Vagina (tissue), 2 donors: ENCODE data around the gene MYO1D. TPM values are rescaled to one million over a fixed set of nuclear protein-coding genes. Genes with fewer than 3 reads are reported as not detected.

Source experiments
- DNase-seq, 2 donors: peaks; one replicate each; pipeline ENCODE4 v3.0.0-alpha.2; 2017; ENCODE audit errors: extremely low spot score in 2 of 2
- H3K27ac ChIP-seq: fragments of 200-600 bp; sonication (generic); one replicate; pipeline ENCODE4 v1.5.1; 2019
- H3K27me3 ChIP-seq: fragments of 200-600 bp; sonication (generic); one replicate; pipeline ENCODE4 v1.5.1; 2019
- H3K36me3 ChIP-seq, 2 donors: fragments of 200-600 bp; sonication (generic); one replicate each; pipeline ENCODE4 v1.5.1; 2017 to 2019
- H3K4me1 ChIP-seq: fragments of 200-600 bp; sonication (generic); one replicate; pipeline ENCODE4 v1.5.1; 2019
- H3K4me3 ChIP-seq, 2 donors: fragments of 200-600 bp; sonication (generic); 1 replicate in 1 of 2; 2 replicates in 1 of 2; pipeline ENCODE4 v1.5.1; 2016 to 2019
- H3K9me3 ChIP-seq: fragments of 200-600 bp; sonication (generic); one replicate; pipeline ENCODE4 v1.5.1; 2019
- POLR2A ChIP-seq, 2 donors: fragments of 450-650 bp; IDR thresholded peaks; one replicate each; pipeline ENCODE4 v1.6.1; 2017; ENCODE audit warnings: antibody characterized with exemption in 2 of 2, mild to moderate bottlenecking in 2 of 2, moderate library complexity in 2 of 2
- POLR2AphosphoS5 ChIP-seq, 2 donors: sonication (generic); formaldehyde crosslinking; IDR thresholded peaks; one replicate each; pipeline ENCODE4 v1.9.0; 2017; ENCODE audit warnings: antibody characterized with exemption in 2 of 2, mild to moderate bottlenecking in 2 of 2, low read depth in 1 of 2; ENCODE audit not compliant: insufficient read depth in 1 of 2
- intact Hi-C: fragments of 100-400 bp; cut with DNase I; formaldehyde crosslinking; loops from one replicate; pipeline ENCODE4 v1.15.1; 2023
- total RNA-seq: library from RNA; depleted of rRNA; stranded (reverse); fragments of >200 nt; gene quantifications from one replicate; pipeline ENCODE4 v1.2.3, GENCODE V29; 2016
- TF ChIP-seq, protein P1 (sequence below), 3 experiments: fragments of 450-650 bp in 2 of 3; fragments of 200-600 bp in 1 of 3; sonication (generic) in 1 of 3; IDR thresholded peaks; one replicate each; pipeline ENCODE4 v1.5.1; 2017 to 2019; ENCODE audit warnings: antibody characterized with exemption in 3 of 3, mild to moderate bottlenecking in 2 of 3, moderate library complexity in 2 of 3

Gene MYO1D
- total RNA-seq, 1 donor from 2014 or later, result 44.7 TPM

DNA sequence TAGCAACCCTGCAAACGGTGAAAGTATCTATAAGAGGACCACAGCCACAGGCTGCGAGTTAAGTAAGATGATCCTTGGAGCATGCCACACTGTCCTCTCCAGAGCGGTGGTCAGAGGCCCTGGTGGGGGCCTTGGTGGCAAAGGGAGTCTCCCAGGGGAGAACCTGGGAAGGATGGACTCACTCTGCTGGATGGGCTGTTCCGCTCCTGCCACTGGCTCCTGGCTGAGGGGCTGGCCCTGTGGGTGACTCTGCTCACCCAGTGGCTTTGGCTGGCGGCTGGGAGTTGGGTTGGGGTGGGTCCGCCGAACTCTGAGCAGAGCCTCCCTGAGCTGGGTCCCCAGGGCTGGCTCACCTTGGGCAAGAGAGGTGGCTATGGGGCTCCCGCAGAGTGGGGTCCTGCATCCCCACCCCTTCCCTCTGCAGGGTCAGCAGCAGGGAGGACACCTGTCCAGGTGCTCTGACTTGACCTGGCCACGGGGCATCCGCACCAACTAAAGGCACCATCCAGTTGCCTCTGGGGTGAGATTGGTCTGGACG, 382.9 kb downstream of the MYO1D start:
- no peaks in the 10 kb centered on the region for H3K27me3 ChIP-seq
- no peak overlapping the region for H3K4me3 ChIP-seq
- no peak for DNase-seq
- peaks cover 12% of the 10 kb centered on the region for H3K4me1 ChIP-seq
- H3K36me3 ChIP-seq, result no peaks in the 10 kb centered on the region
- no peak for TF ChIP-seq POLR2AphosphoS5 (IDR thresholded peaks at IDR 0.05; ENCODE audit: insufficient read depth in 1 of 2, low read depth in 1 of 2)
- TF ChIP-seq, protein P1, sequence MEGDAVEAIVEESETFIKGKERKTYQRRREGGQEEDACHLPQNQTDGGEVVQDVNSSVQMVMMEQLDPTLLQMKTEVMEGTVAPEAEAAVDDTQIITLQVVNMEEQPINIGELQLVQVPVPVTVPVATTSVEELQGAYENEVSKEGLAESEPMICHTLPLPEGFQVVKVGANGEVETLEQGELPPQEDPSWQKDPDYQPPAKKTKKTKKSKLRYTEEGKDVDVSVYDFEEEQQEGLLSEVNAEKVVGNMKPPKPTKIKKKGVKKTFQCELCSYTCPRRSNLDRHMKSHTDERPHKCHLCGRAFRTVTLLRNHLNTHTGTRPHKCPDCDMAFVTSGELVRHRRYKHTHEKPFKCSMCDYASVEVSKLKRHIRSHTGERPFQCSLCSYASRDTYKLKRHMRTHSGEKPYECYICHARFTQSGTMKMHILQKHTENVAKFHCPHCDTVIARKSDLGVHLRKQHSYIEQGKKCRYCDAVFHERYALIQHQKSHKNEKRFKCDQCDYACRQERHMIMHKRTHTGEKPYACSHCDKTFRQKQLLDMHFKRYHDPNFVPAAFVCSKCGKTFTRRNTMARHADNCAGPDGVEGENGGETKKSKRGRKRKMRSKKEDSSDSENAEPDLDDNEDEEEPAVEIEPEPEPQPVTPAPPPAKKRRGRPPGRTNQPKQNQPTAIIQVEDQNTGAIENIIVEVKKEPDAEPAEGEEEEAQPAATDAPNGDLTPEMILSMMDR (IDR thresholded peaks at IDR 0.05), result no peak
- TF ChIP-seq POLR2A (IDR thresholded peaks at IDR 0.05), result no peak
- no peak overlapping the region for H3K27ac ChIP-seq
- H3K9me3 ChIP-seq, result no peaks in the 10 kb centered on the region
- intact Hi-C loops, result no loop called here

GRCh38 chr17:32493571-32493970, 383.4 kb downstream of the MYO1D start:
- Histone ChIP-seq H3K4me3 (no peak overlapping the region), H3K9me3 (no peaks in the 10 kb centered on the region), H3K4me1 (peaks cover 12% of the 10 kb centered on the region), H3K27ac (no peak overlapping the region), H3K36me3 (no peaks in the 10 kb centered on the region), H3K27me3 (no peaks in the 10 kb centered on the region)
- TF ChIP-seq POLR2AphosphoS5 (IDR thresholded peaks at IDR 0.05; ENCODE audit: insufficient read depth in 1 of 2, low read depth in 1 of 2), result no peak
- TF ChIP-seq, protein P1 (IDR thresholded peaks at IDR 0.05), result no peak
- TF ChIP-seq POLR2A (IDR thresholded peaks at IDR 0.05), result no peak
- intact Hi-C loops, result no loop called here
- no peak for DNase-seq

GRCh38 chr17:32492648-32493289, 384.2 kb downstream of the MYO1D start:
- Histone ChIP-seq H3K9me3 (no peaks in the 10 kb centered on the region), H3K27me3 (no peaks in the 10 kb centered on the region), H3K4me1 (peaks cover 15% of the 10 kb centered on the region), H3K36me3 (no peaks in the 10 kb centered on the region), H3K4me3 (no peak overlapping the region), H3K27ac (no peak overlapping the region)
- intact Hi-C loops, result no loop called here
- TF ChIP-seq POLR2A (IDR thresholded peaks at IDR 0.05), result no peak
- TF ChIP-seq, protein P1 (IDR thresholded peaks at IDR 0.05), result no peak
- no peak for TF ChIP-seq POLR2AphosphoS5 (IDR thresholded peaks at IDR 0.05; ENCODE audit: insufficient read depth in 1 of 2, low read depth in 1 of 2)
- no peak for DNase-seq

- DNase-seq, result no peak
- no peak overlapping the region for H3K4me3 ChIP-seq
- intact Hi-C loops, result no loop called here
- peaks cover 19% of the 10 kb centered on the region for H3K4me1 ChIP-seq
- no peaks in the 10 kb centered on the region for H3K36me3 ChIP-seq
- H3K27ac ChIP-seq, result no peak overlapping the region
- TF ChIP-seq POLR2AphosphoS5 (IDR thresholded peaks at IDR 0.05; ENCODE audit: insufficient read depth in 1 of 2, low read depth in 1 of 2), result no peak
- TF ChIP-seq, protein P1 (IDR thresholded peaks at IDR 0.05), result no peak
- no peak for TF ChIP-seq POLR2A (IDR thresholded peaks at IDR 0.05)
- H3K9me3 ChIP-seq, result no peaks in the 10 kb centered on the region
- no peaks in the 10 kb centered on the region for H3K27me3 ChIP-seq
Measured at GRCh38 chr17:32492264-32492589, 384.7 kb downstream of the MYO1D start.
